NCI-H69 (cell line): ENCODE measurements around the gene ZNF580.

Experiments
- DNase-seq: peaks from one replicate; lab custom pipeline; 2025; lab: John Stamatoyannopoulos, UW

Gene ZNF580

GRCh38 chr19:55679343-55680257 is 38.8 kb downstream of the ZNF580 start:
- no peak for DNase-seq

DNA sequence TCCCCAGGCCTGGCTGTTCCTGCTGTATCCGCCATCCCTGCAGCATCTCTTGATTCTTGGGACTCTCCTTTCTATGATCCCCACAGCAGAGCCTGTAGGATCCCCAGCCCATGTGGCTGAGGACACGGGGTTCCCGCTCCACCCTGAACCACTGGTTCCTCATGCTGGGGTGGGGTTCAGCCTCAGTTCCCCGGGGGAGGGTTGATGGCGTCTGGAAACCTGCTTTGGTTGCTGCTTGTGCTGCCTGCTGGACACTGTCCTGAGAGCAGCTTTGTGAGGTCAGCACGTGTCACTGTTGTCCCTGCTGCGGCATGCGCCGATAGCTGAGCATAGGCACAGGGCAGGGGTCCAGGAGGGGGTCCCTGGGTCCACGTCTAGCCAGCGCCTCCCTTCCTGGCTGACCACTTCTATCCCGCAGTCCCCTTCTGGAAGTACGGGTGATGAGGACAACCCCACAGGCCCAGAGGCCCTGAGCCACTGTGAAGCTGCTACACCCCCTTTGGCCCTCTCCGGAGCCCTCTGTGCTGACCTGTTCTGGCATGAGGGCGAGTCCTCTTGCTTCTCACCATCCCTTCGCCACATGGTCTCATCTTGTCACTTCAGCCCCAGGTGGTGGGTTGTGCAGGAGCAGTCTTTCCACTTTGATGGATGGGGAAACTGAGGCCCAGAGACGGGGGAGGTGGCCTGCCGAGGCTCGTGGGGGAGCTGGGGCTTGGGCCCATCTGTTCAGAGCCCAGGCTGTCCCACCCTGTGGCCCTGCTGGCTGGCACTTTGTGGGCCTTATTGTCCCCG is 39.7 kb downstream of the ZNF580 start:
- no peak for DNase-seq

- DNase-seq: no peak
Observed at GRCh38 chr19:55681131-55682092, 40.6 kb downstream of the ZNF580 start.

GRCh38 chr19:55683449-55684261 is 42.9 kb downstream of the ZNF580 start:
- DNase-seq: peak; percentile 35

- no peak for DNase-seq
Observed at GRCh38 chr19:55684946-55685681, 44.3 kb downstream of the ZNF580 start.

GRCh38 chr19:55685776-55686175 is 45.0 kb downstream of the ZNF580 start:
- no peak for DNase-seq

DNA sequence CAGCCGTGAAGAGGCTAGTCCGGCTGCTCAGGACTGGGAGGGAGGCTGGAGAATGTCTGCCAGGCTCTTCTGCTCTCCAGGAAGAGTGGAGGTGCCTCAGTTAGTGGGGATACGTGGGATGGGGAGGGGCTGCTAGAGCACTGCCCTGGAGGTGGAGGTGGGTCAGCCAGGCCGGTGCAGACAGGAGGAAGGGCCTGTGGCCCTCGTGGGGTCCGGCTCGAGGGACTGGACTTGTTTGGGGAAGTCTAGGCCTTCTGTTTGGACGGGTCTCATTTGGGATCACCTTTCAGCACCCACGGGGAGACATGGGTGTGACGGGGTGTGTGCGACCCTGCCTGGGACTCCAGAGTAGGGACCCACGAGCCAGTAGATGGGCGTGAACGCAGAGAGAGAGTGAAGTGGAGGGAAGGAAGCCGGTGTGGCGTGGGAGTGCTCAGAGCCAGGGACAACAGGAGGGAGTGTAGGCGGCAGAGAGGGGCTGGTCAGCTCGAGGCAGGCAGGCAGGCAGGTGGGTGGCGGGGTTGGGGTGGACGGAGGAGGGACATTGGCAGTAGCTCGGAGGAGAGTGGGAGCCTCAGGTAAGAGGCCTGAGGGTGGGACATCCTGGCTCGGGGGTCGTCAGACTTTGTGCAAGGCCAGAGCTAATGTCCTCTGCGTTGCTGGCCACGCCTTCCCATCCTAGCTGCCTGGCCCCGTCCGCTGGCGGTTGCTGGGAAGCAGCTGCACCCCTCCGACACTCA is 45.7 kb downstream of the ZNF580 start:
- DNase-seq: no peak

DNA sequence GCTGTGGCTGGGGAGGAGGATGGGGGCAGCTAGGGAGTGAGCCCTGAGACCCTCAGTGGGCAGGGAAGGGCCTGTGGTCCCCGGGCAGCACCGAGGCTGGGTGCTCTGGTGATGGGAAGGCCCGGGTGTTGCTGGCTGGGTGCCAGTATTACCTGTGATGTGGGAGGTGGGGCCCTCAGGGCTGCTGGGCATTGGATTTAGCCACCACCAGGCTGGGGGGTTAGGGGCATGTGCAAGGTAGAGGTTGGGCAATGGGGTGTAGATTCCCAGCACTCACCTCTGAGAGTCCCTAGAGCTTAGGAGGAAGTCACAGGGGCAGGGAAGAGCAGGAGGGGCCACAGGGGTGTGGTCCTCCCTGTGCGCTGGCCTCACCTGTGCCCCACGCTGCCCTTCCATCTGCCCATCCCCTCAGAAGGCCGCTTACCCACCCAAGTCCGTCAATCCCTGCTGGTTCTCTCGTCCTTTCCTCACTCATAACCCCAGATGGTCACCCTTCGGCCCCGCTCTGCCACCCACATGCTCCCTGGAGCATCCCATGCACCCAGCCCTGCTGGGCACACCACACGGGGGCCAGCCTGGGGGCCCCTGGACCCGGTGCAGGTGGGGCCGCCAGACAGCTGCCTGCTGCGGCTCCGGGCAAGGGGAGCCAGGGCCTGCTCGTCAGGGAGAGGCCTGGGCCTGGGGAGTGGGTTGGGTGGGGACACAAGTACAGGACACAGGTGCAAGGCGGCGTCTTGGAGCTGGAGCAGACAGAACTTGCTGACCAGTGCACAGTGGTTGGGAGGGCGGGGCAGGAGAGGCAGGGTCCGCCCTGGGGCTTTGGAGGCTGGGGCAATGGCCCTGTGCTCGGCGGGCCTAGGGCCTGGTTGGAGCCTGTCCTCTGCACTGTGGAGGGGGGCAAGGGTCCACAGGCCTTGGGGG is 46.7 kb downstream of the ZNF580 start:
- DNase-seq: no peak

DNA sequence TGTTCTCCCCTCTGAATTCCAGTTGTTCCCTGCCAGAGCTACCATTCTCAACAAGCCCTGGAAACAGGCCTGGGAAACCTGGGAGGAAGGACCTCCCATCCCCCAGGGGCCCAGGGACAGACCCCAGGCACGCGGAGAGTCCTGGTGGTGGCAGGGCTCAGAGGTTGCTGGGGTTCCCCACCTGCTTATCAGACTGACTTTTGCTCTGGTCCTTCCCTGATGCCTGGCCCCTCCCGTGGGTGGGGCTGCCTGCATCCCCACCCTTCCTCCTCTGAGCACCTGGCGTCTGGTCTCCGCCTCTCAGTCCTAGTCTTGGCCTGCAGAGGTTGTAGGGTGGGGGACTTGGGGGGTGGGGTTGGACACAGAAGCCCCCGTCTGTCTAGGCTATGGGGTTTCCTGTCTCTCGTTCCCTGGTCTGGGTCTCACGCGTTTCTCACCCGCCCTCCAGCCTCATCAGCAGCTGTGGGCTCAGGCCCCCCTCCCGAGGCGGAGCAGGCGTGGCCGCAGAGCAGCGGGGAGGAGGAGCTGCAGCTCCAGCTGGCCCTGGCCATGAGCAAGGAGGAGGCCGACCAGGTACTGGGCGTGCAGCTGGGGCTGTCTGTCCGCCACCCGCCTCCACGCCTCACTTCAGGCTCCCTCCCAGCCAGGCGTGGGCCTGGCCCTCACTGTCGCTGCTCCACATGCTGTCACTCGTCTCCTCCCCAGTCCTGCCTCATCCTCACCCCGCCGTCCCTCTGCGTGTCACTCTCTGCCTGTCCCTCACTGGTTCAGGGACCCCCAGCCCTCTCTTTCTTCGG is 47.8 kb downstream of the ZNF580 start:
- peak; percentile 35 for DNase-seq

DNA sequence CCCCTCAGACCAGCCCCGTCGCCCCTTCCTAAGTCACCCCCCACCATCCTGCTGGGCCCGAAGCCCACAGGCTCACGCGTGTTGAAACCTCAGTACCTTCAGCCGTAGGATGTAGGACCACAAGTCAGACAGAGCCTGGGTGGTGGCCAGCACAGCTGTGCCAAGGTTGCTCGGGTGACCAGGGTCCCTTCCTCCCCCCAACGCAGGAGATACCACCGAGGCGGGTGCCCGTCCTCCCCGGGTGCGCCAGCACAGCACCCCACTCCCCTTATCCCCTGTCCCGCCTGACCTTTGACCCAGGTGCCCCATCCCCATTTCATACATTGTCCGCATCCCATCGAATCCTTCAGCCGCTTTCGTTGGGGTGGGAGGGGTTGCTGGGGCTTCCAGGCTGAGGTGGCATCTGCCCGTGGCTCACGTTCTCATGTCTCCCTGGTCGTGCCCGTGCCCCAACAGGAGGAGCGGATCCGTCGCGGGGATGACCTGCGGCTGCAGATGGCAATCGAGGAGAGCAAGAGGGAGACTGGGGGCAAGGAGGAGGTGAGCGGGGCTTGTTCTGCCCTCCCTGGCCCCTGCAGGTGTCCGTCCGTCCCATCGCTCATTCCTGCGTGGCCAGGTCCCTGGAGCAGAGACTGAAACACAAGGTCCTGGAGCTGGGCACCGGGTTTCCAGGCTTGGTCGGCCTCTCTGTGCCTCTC is 48.8 kb downstream of the ZNF580 start:
- no peak for DNase-seq

GRCh38 chr19:55690109-55690768 is 49.4 kb downstream of the ZNF580 start:
- DNase-seq: no peak

DNA sequence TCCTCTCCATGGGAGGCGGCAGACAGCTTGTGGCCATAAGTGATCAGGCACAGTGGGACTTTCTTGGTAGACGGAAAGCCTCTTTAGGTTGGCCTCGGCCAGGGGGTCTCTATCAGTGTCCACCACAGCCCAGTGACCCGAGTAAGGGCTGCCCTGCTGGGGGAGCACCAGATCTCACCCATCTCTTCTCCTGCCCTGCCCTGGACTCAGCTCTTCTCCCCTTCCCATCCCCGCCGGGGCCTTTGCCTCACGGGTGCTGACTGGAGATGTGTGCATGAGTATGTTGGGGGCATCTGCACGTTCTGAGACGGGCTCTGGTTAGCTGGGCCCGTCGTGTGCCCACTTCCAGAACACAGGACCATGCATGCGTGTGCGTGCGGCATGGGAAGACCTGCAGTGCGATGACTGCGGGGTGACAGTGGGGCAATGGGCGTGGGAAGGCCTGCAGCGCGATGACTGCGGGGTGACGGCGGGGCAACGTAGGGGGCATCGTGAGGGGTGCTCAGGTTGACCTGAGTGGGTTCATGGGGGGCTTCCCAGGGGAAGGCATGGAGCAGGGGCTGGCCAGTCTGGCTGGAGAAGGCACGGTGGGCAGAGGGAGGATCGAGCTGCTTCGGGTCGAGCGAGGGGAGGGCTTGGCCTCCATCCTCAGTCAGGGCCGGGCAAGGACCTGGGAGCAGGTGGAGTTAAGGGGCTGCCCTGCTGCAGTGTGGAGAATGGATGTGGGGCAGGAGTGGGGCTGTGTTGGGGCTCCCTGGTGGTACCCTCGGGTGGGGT is 50.2 kb downstream of the ZNF580 start:
- no peak for DNase-seq

- no peak for DNase-seq
Observed at GRCh38 chr19:55691561-55692481, 51.0 kb downstream of the ZNF580 start.

DNA sequence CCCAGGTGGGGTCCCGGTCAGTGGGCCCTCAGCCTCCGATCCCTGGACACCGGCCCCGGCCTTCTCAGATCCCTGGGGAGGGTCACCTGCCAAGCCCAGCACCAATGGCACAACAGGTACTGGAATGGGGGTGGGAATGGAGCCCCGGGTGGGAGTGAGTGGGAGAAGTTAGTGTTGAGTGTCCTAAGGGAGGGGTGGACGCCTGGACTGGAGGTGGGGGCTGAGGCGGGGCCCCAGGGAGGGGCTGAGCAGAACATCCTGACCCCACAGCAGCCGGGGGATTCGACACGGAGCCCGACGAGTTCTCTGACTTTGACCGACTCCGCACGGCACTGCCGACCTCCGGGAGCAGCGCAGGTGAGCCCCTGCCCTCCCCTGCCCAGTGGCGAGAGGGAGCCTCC is 51.9 kb downstream of the ZNF580 start:
- no peak for DNase-seq
